ENCODE results near the gene GREM1. TPM values are rescaled to one million over a fixed set of nuclear protein-coding genes. Genes with fewer than 3 reads are reported as not detected.

GREM1 gene
- total RNA-seq, 1 experiment from 2014 or later = 1.1 TPM

DNA sequence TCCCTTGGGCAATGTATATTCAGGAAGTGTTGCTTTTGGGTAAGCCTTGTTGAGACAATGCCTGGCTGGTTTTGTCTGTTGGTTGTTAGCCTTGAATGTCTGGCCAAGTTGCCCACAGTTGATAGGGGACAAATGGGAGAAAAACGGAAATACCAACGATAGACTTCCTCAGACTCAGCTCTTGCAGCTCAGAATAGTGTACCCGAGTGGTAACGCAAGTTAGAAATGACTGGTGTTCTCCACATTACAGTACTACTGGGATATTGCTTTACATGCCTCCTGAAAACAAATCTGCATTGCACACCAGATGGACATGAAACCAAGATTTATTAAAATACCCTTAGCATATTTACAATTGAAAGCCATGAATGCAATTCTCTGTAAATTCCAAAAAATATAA lies 47.4 kb downstream of the GREM1 start:
- H4K91ac ChIP-seq (ENCODE audit: insufficient read length, low read depth, low read length) = no peak overlapping the region
- no peaks in the 10 kb centered on the region for H3K9me3 ChIP-seq (ENCODE audit: control insufficient read depth, low read depth, low read length)
- no peaks in the 10 kb centered on the region for H3K79me1 ChIP-seq (ENCODE audit: insufficient read depth, low read depth, low read length, poor library complexity, severe bottlenecking)
- no peak overlapping the region for H3K23ac ChIP-seq (ENCODE audit: insufficient read length, low read depth, low read length)
- DNase-seq = no peak
- no peak overlapping the region for H3K4me2 ChIP-seq (ENCODE audit: insufficient read depth, insufficient read length, low read length)
- no peak overlapping the region for H3K18ac ChIP-seq (ENCODE audit: insufficient read length, low read depth, low read length)
- WGBS (ENCODE audit: extremely low coverage, insufficient read length, low lambda C conversion rate) = no CpG with 5 or more reads among the region's 4 CpGs
- no peaks in the 10 kb centered on the region for H3K27me3 Mint-ChIP-seq (ENCODE audit: low read depth)
- TF ChIP-seq, protein P1, sequence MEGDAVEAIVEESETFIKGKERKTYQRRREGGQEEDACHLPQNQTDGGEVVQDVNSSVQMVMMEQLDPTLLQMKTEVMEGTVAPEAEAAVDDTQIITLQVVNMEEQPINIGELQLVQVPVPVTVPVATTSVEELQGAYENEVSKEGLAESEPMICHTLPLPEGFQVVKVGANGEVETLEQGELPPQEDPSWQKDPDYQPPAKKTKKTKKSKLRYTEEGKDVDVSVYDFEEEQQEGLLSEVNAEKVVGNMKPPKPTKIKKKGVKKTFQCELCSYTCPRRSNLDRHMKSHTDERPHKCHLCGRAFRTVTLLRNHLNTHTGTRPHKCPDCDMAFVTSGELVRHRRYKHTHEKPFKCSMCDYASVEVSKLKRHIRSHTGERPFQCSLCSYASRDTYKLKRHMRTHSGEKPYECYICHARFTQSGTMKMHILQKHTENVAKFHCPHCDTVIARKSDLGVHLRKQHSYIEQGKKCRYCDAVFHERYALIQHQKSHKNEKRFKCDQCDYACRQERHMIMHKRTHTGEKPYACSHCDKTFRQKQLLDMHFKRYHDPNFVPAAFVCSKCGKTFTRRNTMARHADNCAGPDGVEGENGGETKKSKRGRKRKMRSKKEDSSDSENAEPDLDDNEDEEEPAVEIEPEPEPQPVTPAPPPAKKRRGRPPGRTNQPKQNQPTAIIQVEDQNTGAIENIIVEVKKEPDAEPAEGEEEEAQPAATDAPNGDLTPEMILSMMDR (conservative IDR thresholded peaks at IDR 0.05) = no peak
- H2AK5ac ChIP-seq (ENCODE audit: insufficient read length, low read length) = no peak overlapping the region
- H4K20me1 ChIP-seq (ENCODE audit: control insufficient read depth, insufficient read depth, insufficient read length) = no peaks in the 10 kb centered on the region
- no peak overlapping the region for H3K27ac Mint-ChIP-seq
- H3K36me3 Mint-ChIP-seq (ENCODE audit: insufficient read depth in 1 of 3, low read depth in 3 of 3) = peaks cover 0 to 7% (median 0%) of the 10 kb centered on the region in 3 experiments; a peak in 2 of 7 replicates
- no peak overlapping the region for H3K14ac ChIP-seq (ENCODE audit: insufficient read depth, low read length)
- no peaks in the 10 kb centered on the region for H3K4me1 ChIP-seq (ENCODE audit: insufficient read depth, low read length)
- H3K56ac ChIP-seq (ENCODE audit: insufficient read length, low read depth, low read length) = no peak overlapping the region
- H3K9me3 Mint-ChIP-seq = peaks cover 0 to 2% of the 10 kb centered on the region in 2 experiments; a peak in 2 of 5 replicates
- H3K4ac ChIP-seq (ENCODE audit: low read depth, low read length) = no peak overlapping the region
- H2BK15ac ChIP-seq (ENCODE audit: low read depth, low read length) = no peak overlapping the region
- no peak overlapping the region for H4K5ac ChIP-seq (ENCODE audit: insufficient read length, low read depth, low read length)
- no peak overlapping the region for H2BK20ac ChIP-seq (ENCODE audit: low read depth, low read length, poor library complexity, severe bottlenecking)
- H3K4me3 Mint-ChIP-seq = no peak overlapping the region
- no peaks in the 10 kb centered on the region for H3K27me3 ChIP-seq (ENCODE audit: insufficient read depth, low read length)
- H3K27ac ChIP-seq (ENCODE audit: insufficient read length, low read depth, low read length) = no peak overlapping the region
- no peak overlapping the region for H3T11ph ChIP-seq (ENCODE audit: low read length)
- H3K23me2 ChIP-seq (ENCODE audit: insufficient read length, low read depth, low read length, poor library complexity, severe bottlenecking) = no peaks in the 10 kb centered on the region
- no peaks in the 10 kb centered on the region for H3K4me1 Mint-ChIP-seq
- no peak overlapping the region for H2AFZ ChIP-seq (ENCODE audit: low read length)
- H2BK120ac ChIP-seq (ENCODE audit: low read depth, low read length, poor library complexity, severe bottlenecking) = no peak overlapping the region
- no peak overlapping the region for H2BK5ac ChIP-seq (ENCODE audit: insufficient read length, low read length)
- no peak overlapping the region for H3K9ac ChIP-seq (ENCODE audit: extremely low read depth, insufficient read length, low read length)
- H2BK12ac ChIP-seq (ENCODE audit: insufficient read length, low read depth, low read length) = no peak overlapping the region
- no peak overlapping the region for H4K8ac ChIP-seq (replicated peaks; ENCODE audit: insufficient read length, low read depth, low read length)
- H3K79me2 ChIP-seq (ENCODE audit: insufficient read depth, low read length) = no peaks in the 10 kb centered on the region

Measured in H9 (cell line).